Activated CD4-positive, alpha-beta T cell treated with anti-CD3 and anti-CD28 coated beads, Interleukin-2, amount 10 ng/mL, durations not matched to agents 7 days and 5 days (primary cell): ENCODE results near the gene TMTC2. TPM values are rescaled to one million over a fixed set of nuclear protein-coding genes. Genes with fewer than 3 reads are reported as not detected.

Source experiments
- CTCF ChIA-PET: fragments of 350-600 bp; sonication (Branson Sonifier 250); formaldehyde crosslinking; loops from one replicate; lab custom pipeline; 2021; ENCODE audit warnings: antibody characterized with exemption; lab: Charles Lee
- POLR2A ChIA-PET: fragments of 350-600 bp; sonication (Branson Sonifier 250); formaldehyde crosslinking; loops from one replicate; lab custom pipeline; 2021; ENCODE audit warnings: antibody characterized with exemption; lab: Charles Lee
- DNase-seq: peaks from one replicate; pipeline ENCODE4 v3.0.0-alpha.2; 2020
- H3K27ac Mint-ChIP-seq: one replicate; pipeline ENCODE4 v1.8.0; 2021; ENCODE audit warnings: mild to moderate bottlenecking, moderate library complexity, mixed read lengths
- H3K27me3 Mint-ChIP-seq: one replicate; pipeline ENCODE4 v1.8.0; 2021; ENCODE audit warnings: mixed read lengths
- H3K36me3 Mint-ChIP-seq: one replicate; pipeline ENCODE4 v1.8.0; 2021; ENCODE audit warnings: low read depth, mixed read lengths
- H3K4me1 Mint-ChIP-seq: one replicate; pipeline ENCODE4 v1.8.0; 2021; ENCODE audit warnings: mixed read lengths
- H3K4me3 Mint-ChIP-seq: one replicate; pipeline ENCODE4 v1.8.0; 2021; ENCODE audit warnings: mild to moderate bottlenecking, moderate library complexity, mixed read lengths
- H3K9me3 Mint-ChIP-seq: one replicate; pipeline ENCODE4 v1.8.0; 2021; ENCODE audit warnings: mixed read lengths
- total RNA-seq, 2 experiments: library from RNA; stranded (reverse); gene quantifications; one replicate each; pipeline ENCODE4 v1.2.3, GENCODE V29; 2021

Gene TMTC2
- total RNA-seq, 2 experiments from 2014 or later: 1.8 to 2.5 TPM

DNA sequence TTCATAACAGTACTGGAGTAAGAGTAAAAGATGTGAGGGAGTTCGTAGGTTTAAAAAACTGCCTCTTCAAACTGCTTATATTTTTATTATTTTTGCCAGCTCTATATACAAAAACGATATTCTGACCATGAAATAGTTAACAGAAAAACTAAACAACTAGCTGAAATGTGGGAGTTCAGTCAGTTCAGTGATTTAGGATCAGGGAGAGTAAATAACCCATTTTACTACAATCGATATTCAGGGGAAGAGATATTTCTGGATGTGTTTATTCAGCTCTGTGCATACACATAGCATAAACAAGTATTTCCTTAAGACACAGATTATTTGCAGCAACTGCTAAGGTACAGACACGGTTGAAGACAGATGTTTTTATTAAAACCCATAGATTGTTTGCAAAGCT is 470.9 kb downstream of the TMTC2 start:
- no peak overlapping the region for H3K27ac Mint-ChIP-seq
- no peaks in the 10 kb centered on the region for H3K9me3 Mint-ChIP-seq
- ChIA-PET CTCF (no interaction called here), POLR2A (no interaction called here)
- no peak for DNase-seq
- no peaks in the 10 kb centered on the region for H3K27me3 Mint-ChIP-seq
- no peaks in the 10 kb centered on the region for H3K36me3 Mint-ChIP-seq
- peaks cover 1% of the 10 kb centered on the region for H3K4me1 Mint-ChIP-seq
- no peak overlapping the region for H3K4me3 Mint-ChIP-seq

DNA sequence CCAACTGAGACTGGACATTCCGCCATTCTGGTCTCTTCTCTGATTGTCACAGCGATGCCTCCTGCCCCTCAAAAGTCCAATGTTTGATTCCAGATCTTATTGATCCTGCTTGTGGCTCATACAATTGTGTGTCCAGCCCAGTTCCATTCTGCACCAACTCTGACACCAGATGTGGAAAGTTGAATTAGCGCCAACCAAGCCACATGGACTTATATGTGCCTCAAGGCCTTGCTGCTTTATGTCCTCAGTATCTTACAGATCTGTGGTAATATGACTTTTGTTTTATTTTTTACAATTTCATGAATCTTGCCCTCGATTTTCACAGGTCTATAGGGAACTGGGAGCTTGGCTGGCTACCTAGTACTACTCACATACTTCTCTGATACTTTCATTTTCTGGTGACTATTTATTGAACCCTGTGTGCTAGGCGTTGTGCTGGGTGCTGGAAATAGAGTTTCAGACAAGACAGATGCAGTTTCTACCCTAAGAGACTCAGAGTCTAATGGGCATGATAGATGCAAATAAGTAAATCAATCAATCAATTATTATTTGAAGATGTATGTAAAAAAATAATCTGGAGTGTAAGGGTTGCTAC is 472.0 kb downstream of the TMTC2 start:
- Mint-ChIP-seq H3K27me3 (no peaks in the 10 kb centered on the region), H3K9me3 (no peaks in the 10 kb centered on the region), H3K4me1 (no peaks in the 10 kb centered on the region), H3K36me3 (no peaks in the 10 kb centered on the region), H3K27ac (no peak overlapping the region), H3K4me3 (no peak overlapping the region)
- no peak for DNase-seq
- POLR2A ChIA-PET: no interaction called here
- CTCF ChIA-PET: no interaction called here

DNA sequence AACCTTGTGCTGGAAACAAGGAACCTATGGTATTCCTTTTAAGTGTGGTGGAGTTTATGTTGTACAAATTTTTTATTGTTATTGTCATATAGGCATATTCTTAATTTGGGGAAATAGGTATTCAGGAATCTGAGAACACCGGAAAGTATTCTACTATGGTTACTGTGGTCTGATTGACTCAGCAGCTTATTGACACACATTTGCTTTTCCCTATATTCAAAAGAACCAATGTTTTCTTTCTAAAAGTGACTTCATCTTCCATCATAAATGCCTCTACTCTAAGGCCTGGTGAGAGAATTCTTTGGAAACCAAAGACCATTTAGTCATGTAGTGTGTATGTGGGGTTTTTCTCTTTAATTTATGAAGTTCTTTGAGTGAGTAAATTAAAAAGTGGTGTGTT is 474.8 kb downstream of the TMTC2 start:
- Mint-ChIP-seq H3K9me3 (no peaks in the 10 kb centered on the region), H3K4me1 (no peaks in the 10 kb centered on the region), H3K27me3 (no peaks in the 10 kb centered on the region), H3K4me3 (no peak overlapping the region), H3K36me3 (no peaks in the 10 kb centered on the region), H3K27ac (no peak overlapping the region)
- ChIA-PET POLR2A (no interaction called here), CTCF (no interaction called here)
- no peak for DNase-seq

DNA sequence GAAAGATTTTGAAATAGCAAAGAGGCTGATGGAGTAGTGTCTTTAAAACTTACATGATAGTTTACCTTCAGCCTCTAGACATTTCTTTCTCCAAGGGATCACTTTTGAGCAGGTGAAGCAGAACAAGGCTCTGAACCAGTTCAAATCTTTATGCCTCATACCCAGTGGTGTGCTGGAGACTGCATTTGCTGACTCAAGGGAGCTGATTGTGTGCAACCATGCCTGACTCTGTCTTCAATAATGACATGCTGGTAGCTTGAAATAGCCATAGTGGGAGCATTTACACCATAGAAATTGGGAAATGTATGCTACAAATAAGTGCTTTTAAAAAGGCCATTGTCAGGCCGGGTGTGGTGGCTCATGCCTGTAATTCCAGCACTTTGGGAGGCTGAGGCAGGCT is 482.0 kb downstream of the TMTC2 start:
- H3K9me3 Mint-ChIP-seq: no peaks in the 10 kb centered on the region

DNA sequence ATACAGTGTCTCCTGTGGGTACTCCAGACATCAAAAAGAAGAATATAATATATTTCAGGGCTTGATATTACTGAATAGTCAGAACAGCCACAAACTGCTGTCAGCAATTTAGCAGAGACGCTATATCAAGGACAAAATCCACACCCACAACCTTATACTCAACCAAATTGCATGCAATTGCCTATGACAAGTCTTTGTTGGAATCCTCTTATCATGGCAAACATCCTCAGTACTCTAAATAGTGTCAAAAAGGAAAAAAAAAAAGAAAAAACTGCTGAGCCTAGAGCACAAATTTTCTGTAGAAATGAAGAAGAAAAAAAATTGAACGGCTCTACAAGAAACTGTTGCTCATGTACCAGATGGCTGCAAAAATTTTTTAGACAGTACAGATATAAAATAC is 485.7 kb downstream of the TMTC2 start:
- H3K4me1 Mint-ChIP-seq: no peaks in the 10 kb centered on the region
- no peak for DNase-seq
- no peaks in the 10 kb centered on the region for H3K9me3 Mint-ChIP-seq
- CTCF ChIA-PET: no interaction called here
- no peak overlapping the region for H3K4me3 Mint-ChIP-seq
- no peak overlapping the region for H3K27ac Mint-ChIP-seq
- no peaks in the 10 kb centered on the region for H3K36me3 Mint-ChIP-seq
- POLR2A ChIA-PET: no interaction called here
- no peaks in the 10 kb centered on the region for H3K27me3 Mint-ChIP-seq

More for the DNA sequence above, 482.0 kb downstream of the TMTC2 start:
- no peaks in the 10 kb centered on the region for H3K36me3 Mint-ChIP-seq
- ChIA-PET CTCF (no interaction called here), POLR2A (no interaction called here)
- no peak for DNase-seq
- H3K4me3 Mint-ChIP-seq: no peak overlapping the region
- no peaks in the 10 kb centered on the region for H3K27me3 Mint-ChIP-seq
- H3K4me1 Mint-ChIP-seq: no peaks in the 10 kb centered on the region
- H3K27ac Mint-ChIP-seq: no peak overlapping the region

DNA sequence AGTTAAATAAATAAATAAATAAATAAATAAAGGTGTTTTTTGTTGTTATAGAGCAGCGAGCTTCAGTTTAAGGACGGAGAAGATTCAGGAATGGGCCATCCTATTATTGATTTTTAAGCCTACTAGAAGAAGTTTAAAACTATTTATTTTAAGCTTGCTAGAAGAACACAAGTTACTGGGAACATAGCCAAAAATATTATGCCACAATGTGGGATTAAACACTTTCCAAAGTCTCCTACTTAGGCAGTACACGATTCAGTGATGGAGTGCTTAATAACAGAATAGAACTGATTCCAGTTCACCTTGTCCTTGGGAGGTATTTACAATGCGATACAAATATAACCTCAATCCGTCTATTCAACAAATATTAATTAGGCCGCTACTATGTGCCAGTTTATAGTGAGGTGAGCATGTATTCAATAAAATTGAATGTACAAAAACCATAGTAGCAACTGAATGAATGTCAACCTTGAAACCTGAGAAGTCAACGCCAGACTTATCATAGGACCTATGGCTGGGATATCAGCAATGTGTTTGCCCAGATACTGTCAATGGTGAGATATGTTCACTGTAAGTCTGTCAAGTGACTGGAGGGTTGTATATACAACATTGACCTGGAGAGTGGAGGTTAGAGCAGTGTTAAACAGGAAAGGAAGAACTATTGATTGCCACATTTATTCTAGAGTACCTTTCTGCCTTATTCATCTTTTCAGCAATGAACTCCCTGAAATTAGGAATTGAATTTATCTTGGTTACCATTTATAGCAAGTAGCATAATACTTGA is 486.4 kb downstream of the TMTC2 start:
- Mint-ChIP-seq H3K27me3 (no peaks in the 10 kb centered on the region), H3K36me3 (no peaks in the 10 kb centered on the region), H3K4me1 (no peaks in the 10 kb centered on the region), H3K4me3 (no peak overlapping the region), H3K27ac (no peak overlapping the region), H3K9me3 (no peaks in the 10 kb centered on the region)
- POLR2A ChIA-PET: no interaction called here
- DNase-seq: no peak
- CTCF ChIA-PET: no interaction called here

DNA sequence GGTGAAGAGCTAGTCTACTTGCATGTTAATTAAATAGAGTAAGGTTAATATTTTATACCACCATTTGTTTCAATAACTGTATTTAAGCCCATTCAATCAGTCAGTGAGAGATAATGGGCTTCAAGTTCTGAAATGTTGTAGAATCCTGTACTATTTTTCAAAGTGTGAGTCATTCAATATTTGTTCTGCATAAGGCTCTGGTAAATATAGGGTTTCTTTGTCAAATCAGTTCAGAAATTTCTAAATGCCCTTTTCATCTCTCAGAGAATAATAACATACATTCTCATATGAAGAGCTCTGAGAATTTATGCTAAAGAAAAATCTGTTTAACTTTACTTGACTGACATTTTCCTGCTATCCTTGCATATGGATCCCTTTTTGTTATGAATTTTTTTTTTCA is 493.3 kb downstream of the TMTC2 start:
- Mint-ChIP-seq H3K36me3 (no peaks in the 10 kb centered on the region), H3K9me3 (no peaks in the 10 kb centered on the region), H3K27ac (no peak overlapping the region), H3K27me3 (no peaks in the 10 kb centered on the region), H3K4me1 (no peaks in the 10 kb centered on the region), H3K4me3 (no peak overlapping the region)
- no peak for DNase-seq
- ChIA-PET POLR2A (no interaction called here), CTCF (no interaction called here)

DNA sequence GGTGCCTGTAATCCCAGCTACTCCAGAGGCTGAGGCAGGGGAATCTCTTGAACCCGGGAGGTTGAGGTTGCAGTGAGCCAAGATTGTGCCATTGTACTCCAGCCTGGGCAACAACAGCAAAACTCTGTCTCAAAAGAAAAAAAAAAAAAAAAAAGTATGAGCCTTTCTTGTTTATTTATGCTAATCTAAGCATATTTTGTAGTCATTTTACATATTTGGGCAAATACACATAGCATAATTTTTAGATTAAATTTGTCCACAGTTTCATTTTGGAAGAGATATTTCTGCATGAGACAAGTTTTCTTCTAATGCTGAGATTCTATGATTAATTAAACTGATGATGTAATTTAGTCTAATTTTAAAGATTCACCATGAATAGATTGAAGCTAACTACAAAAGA is 494.4 kb downstream of the TMTC2 start:
- no peaks in the 10 kb centered on the region for H3K9me3 Mint-ChIP-seq
- H3K4me3 Mint-ChIP-seq: no peak overlapping the region
- no peaks in the 10 kb centered on the region for H3K36me3 Mint-ChIP-seq

DNA sequence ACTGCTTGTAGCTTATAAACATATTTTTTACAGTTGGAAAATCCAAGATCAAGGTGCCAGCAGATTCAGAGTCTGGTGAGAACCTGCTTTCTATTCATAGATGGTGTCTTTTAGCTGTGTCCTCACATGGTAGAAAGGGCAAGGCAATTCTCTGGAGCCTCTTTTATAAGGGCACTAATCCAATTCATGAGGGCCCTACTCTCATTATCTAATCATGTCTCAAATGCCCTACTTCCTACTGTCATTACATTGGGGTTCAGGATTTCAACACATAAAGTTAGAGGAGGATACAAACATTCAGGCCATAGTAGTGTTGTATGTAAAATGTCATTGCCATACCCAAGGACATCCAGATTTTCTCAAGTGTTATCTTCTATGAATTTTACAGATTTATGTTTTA is 496.4 kb downstream of the TMTC2 start:
- ChIA-PET CTCF (no interaction called here), POLR2A (no interaction called here)
- no peaks in the 10 kb centered on the region for H3K27me3 Mint-ChIP-seq
- H3K4me3 Mint-ChIP-seq: no peak overlapping the region
- no peak overlapping the region for H3K27ac Mint-ChIP-seq
- H3K4me1 Mint-ChIP-seq: no peaks in the 10 kb centered on the region
- H3K9me3 Mint-ChIP-seq: peaks cover 1% of the 10 kb centered on the region
- H3K36me3 Mint-ChIP-seq: no peaks in the 10 kb centered on the region
- DNase-seq: no peak

More for the DNA sequence above, 494.4 kb downstream of the TMTC2 start:
- CTCF ChIA-PET: no interaction called here
- POLR2A ChIA-PET: no interaction called here
- no peak overlapping the region for H3K27ac Mint-ChIP-seq
- H3K4me1 Mint-ChIP-seq: no peaks in the 10 kb centered on the region
- no peak for DNase-seq
- no peaks in the 10 kb centered on the region for H3K27me3 Mint-ChIP-seq
